Measurements from ENCODE around the gene ZNF205.

Gene ZNF205

DNA sequence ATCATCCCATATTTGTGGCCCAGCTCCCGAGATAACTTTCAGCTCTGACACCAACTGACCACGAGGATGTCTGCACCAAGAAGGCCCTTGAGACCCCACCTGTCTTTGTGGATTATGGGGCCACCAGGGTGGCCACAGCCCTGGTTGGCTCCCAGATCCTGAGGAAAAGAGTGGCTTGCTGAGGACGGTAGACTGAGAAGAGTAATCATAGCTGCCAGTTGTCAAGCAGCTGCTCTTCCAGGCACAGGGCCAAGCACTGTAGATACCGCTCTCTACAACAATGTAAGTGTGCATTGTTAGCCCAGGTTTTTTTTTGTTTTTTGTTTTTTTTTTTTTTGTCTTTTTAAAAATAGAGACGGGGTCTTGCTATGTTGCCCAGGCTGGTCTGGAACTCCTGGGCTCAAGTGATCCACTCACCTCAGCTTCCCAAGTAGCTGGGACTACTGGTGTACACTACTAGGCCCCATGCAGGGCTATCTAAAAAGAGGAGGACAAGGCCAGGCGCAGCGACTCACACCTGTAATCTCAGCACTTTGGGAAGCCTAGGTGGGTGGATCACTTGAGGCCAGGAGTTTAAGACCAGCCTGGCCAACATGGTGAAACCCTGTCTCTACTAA lies 9.6 kb downstream of the ZNF205 start:
- TF ChIP-seq, protein P1, sequence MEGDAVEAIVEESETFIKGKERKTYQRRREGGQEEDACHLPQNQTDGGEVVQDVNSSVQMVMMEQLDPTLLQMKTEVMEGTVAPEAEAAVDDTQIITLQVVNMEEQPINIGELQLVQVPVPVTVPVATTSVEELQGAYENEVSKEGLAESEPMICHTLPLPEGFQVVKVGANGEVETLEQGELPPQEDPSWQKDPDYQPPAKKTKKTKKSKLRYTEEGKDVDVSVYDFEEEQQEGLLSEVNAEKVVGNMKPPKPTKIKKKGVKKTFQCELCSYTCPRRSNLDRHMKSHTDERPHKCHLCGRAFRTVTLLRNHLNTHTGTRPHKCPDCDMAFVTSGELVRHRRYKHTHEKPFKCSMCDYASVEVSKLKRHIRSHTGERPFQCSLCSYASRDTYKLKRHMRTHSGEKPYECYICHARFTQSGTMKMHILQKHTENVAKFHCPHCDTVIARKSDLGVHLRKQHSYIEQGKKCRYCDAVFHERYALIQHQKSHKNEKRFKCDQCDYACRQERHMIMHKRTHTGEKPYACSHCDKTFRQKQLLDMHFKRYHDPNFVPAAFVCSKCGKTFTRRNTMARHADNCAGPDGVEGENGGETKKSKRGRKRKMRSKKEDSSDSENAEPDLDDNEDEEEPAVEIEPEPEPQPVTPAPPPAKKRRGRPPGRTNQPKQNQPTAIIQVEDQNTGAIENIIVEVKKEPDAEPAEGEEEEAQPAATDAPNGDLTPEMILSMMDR (IDR thresholded peaks at IDR 0.05; ENCODE audit: extremely low read depth, missing control alignments), result no peak
- DNase-seq (ENCODE audit: low spot score), result no peak

DNA sequence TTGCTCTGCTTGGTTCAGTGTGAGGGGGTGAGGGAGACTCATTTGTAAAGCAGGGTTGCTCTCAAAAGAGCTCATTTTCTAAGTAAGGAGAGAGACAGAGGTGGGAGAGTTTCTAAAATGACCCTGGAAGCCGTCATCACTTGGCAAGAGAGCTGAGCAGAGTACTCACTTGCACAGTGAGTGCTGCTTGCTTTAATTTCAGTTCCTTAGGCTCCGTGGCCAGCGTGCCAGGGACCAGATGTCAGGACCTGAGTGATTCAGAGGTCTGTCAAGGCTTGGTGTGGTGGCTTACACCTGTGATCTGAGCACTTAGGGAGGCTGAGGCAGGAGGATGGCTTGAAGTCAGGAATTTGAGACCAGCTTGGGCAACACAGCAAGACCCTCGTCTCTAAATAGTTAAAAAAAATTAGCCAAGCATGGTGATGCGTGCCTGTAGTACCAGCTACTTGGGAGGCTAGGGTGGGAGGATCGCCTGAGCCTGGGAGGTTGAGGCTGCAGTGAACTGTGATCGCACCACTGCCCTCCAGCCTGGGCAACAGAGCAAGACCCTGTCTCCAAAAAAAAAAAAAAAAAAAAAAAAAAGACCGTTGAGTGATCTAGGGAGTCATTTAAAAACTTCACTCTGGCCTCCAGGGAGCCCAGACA lies 10.7 kb downstream of the ZNF205 start:
- TF ChIP-seq, protein P1 (IDR thresholded peaks at IDR 0.05; ENCODE audit: extremely low read depth, missing control alignments), result no peak
- DNase-seq (ENCODE audit: low spot score), result no peak

DNA sequence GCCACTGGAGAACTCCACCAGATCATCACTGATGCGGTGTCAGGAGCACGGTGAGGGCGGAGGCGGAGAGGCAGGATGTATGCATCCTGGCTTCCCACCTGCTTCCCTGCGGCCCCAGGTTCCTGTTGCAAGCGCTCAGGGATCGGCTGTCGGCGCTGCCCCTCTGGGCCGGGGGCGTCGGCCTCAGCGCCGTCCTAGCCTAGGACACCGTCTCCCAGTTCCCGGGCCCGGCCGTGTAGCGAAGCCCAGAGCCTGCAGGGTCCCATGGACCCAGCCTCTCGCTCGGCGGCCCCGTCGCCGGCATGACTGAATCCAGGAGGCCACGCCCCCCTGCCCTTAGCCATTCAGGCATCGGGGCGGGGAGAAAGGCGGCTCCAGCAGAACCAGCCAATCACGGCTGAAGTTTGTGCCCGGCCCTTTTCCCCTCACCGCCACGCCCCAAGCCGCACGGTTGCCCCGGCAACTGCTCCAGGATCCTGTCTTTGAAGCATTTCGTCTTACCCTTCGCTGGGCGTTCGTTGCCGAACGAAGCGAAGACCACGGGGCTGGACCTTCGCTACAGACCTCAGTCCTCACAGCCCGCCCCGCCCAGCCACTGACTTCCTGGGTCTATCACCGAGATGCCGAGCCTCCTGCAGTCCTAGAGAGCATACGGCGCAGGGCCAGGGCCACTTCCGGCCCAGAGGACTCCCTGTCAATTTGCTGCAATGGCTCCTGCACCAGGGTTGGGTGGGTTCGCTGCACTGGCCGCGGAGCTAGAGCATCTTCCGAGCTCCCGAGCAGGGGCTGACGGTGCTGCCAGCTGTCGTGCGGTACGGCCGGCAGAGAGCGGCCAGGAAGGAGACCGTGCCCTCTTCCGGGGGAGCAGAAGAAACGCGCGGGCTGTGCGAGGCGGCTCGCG lies 11.8 kb downstream of the ZNF205 start:
- TF ChIP-seq, protein P1 (IDR thresholded peaks at IDR 0.05; ENCODE audit: extremely low read depth, missing control alignments), result peak; percentile 12

DNA sequence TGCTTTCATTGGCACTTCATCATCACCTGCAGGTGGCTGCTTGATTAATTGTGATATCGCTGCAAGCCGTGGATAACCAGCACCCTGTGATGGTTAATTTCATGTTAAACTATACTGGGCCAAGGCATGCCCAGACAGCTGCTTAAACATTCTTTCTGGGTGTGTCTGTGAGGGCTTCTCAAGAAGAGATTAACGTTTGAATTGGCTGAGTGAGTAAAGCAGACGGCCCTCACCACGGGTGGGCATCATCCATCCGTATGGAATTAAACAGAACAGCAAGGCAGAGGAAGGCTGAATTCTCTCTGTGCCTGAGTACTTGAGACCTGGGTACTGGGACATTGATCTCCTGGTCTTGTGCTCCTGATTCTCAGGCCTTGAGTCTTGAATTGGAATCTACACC lies 15.4 kb downstream of the ZNF205 start:
- DNase-seq (ENCODE audit: low spot score), result no peak
- TF ChIP-seq, protein P1 (IDR thresholded peaks at IDR 0.05; ENCODE audit: extremely low read depth, missing control alignments), result no peak

More for the DNA sequence above, 11.8 kb downstream of the ZNF205 start:
- peak; percentile 96 for DNase-seq (ENCODE audit: low spot score)

DNA sequence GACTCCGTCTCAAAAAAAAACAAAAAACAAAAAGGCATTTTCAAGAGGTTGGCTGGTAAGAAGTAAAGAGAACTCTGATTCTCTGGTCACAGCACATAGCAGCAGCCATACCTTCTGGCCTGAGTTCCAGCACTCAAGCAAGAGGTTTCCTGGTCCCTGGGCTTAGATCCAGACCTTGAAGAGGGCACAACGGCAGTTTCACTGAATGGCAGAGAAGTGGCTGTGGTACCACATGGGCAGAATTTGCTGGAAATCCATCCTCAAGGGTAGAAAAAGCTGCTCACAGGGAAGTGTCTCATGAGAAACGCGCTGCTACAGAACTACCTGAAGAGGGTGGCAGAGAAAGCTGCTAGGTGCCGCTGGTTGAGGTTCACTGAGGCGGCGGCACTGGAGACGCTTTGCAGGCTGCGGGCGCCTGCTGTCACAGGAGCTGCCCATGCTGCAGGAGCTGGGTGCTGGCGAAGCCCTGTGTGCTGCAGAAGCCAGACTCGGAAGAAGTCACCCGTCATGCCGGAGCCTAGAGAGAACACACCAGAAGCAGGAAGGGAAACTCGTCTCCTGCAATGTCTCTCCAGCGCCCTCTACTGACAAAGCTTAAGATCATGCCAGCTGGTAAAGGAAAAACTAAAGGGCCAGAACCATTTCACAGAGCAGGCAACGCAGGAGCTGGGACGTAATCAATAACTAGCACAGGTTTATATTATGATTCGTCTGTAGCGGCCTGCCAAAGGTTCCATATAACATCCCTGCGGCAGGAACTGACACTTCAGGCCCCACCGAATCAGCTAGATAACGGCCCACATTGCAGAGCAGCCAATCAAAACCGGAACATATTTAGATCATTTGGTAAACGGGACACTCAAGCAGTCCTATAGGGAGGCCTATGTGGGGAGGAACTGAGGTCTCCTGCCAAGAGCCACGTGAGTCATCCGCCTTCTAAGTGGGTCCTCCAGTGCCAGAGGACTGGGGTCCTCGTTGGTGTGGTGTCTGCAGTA lies 17.0 kb downstream of the ZNF205 start:
- TF ChIP-seq, protein P1 (IDR thresholded peaks at IDR 0.05; ENCODE audit: extremely low read depth, missing control alignments), result peak; percentile 96
- DNase-seq (ENCODE audit: low spot score), result peak; percentile 64

DNA sequence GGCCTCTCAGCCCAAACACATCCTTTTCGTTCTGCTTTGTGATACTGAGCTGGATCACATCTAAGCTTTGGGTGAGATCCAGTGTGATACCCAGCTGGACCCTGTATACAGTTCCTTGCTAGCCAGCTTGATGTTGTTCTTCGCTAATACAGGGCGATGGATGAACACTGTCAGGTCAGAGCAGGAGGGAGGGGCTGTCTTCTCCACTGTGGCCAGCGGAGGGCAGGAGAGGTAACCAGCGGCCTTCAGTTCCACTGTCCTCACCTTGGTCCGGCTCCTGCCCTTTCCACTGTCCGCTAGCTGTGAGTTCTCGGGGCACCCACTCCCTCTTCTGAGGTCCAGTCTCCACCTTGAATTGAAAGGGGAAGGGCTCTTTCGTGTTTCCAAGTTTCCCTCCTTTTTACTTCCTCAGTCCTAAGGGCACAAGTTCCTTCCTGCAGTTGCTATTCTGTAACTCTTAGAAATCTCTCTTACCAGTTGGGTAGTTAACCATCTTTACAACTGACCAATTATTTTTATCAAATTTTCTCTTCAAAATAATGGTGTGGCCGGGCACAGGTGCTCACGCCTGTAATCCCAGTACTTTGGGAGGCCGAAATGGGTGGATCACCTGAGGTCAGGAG lies 19.5 kb downstream of the ZNF205 start:
- DNase-seq (ENCODE audit: low spot score), result no peak
- TF ChIP-seq, protein P1 (IDR thresholded peaks at IDR 0.05; ENCODE audit: extremely low read depth, missing control alignments), result peak; percentile 18

All from GM20000 (cell line).